HCT116 (cell line): ENCODE measurements around the gene FBXW2. TPM values are rescaled to one million over a fixed set of nuclear protein-coding genes. Genes with fewer than 3 reads are reported as not detected.

Source experiments
- total RNA-seq: library from RNA; stranded (reverse); gene quantifications from one replicate; pipeline ENCODE4 v1.2.1, GENCODE V29; 2021; ENCODE audit not compliant: unreplicated experiment

FBXW2 gene
- total RNA-seq, 1 experiment from 2014 or later = 59.6 TPM

Other genes with a start within 250 kb of the FBXW2 start
- gene CDK5RAP2, start 213.2 kb downstream of the FBXW2 start, total RNA-seq = 56.2 TPM
- 8.3 TPM for gene MEGF9, start 78.9 kb downstream of the FBXW2 start, total RNA-seq
- 64.3 TPM for gene PSMD5, start 49.5 kb upstream of the FBXW2 start, total RNA-seq
- gene PHF19, start 83.8 kb upstream of the FBXW2 start, total RNA-seq = 74.0 TPM
- gene TRAF1, start 133.4 kb upstream of the FBXW2 start, total RNA-seq = 1.7 TPM